ENCODE measurements around the gene BIVM.

The BIVM gene

DNA sequence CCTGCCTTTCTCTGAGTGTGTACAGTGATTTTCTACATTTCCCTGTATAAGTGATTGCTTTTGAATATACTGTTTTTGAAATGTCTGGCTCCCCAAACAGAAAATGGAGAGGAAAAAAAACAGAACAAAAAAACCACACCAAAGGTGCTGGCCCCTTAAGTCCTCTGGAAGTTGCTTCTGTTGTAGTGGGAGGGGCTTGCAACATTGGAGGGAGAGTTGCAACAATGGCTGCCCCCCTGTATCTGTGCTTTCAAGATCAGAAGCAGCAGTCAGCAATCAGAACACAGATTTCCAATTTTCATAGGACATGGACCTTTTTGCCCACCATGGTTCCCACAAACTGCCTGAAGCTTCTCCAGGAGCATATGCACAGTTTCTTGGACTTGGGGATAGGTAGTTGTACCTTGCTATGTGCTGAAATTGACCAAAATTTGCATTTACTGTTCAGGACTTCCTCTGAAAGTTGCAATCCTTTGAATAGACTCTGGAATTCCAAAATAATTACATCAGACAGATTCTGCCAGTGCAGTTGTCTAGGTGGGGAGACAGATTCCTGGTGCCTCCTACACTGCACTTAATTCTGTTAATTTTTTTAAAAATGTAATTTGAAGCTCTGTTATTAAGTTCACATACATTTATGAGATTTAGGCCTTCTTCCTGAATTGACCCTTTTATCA, 13.8 kb downstream of the BIVM start:
- no peak overlapping the region for H3K9ac ChIP-seq (ENCODE audit: low read depth in 1 of 2, low read length in 2 of 2)
- H3K36me3 ChIP-seq (ENCODE audit: control insufficient read depth in 2 of 2, insufficient read depth in 2 of 2, low read length in 2 of 2), result peaks cover 0 to 9% of the 10 kb centered on the region in 2 donors
- no peaks in the 10 kb centered on the region for H3K9me3 ChIP-seq (ENCODE audit: control insufficient read depth in 2 of 2, low read length in 2 of 2)
- no peaks in the 10 kb centered on the region for H3K27me3 ChIP-seq (ENCODE audit: control insufficient read depth in 2 of 2, insufficient read depth in 2 of 2, low read length in 2 of 2)
- H3K4me3 ChIP-seq (ENCODE audit: low read length in 2 of 2), result no peak overlapping the region
- no peaks in the 10 kb centered on the region for H3K4me1 ChIP-seq (ENCODE audit: control insufficient read depth in 2 of 2, insufficient read depth in 2 of 2, low read length in 2 of 2)
- no peak overlapping the region for H3K27ac ChIP-seq (ENCODE audit: low read depth in 2 of 2, low read length in 2 of 2)

DNA sequence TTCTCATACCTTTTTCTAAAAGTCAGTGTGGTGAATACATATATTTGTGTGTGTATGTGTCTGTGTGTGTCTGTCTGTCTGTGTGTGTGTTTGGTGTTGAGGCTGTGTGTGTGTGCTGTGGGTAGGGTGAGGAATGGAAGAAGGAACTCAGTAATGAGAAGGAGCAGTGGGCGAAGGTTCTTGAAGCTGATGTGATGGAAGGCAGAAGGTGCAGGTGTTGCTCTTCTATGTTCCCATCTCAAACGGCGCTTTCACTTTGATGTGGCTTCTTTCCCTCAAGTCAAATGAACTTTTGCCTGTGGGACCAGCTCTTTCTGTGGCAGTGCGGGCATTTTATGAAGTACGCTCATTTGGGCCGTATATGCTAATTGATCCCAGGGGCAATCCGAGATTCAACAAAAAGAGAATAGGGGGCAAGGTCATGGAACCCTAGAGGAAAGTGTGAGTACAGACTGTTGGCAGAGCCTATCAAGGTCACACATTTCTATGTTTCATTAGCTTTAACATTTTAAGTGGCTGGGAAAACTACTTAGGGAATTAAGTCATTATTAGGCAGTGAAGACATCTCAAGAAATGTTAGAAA, 15.2 kb downstream of the BIVM start:
- Histone ChIP-seq H3K9ac (ENCODE audit: low read depth in 1 of 2, low read length in 2 of 2) (no peak overlapping the region), H3K4me3 (ENCODE audit: low read length in 2 of 2) (no peak overlapping the region), H3K27me3 (ENCODE audit: control insufficient read depth in 2 of 2, insufficient read depth in 2 of 2, low read length in 2 of 2) (no peaks in the 10 kb centered on the region), H3K9me3 (ENCODE audit: control insufficient read depth in 2 of 2, low read length in 2 of 2) (no peaks in the 10 kb centered on the region), H3K4me1 (ENCODE audit: control insufficient read depth in 2 of 2, insufficient read depth in 2 of 2, low read length in 2 of 2) (no peaks in the 10 kb centered on the region), H3K36me3 (ENCODE audit: control insufficient read depth in 2 of 2, insufficient read depth in 2 of 2, low read length in 2 of 2) (peaks cover 7 to 12% of the 10 kb centered on the region in 2 donors), H3K27ac (ENCODE audit: low read depth in 2 of 2, low read length in 2 of 2) (no peak overlapping the region)

DNA sequence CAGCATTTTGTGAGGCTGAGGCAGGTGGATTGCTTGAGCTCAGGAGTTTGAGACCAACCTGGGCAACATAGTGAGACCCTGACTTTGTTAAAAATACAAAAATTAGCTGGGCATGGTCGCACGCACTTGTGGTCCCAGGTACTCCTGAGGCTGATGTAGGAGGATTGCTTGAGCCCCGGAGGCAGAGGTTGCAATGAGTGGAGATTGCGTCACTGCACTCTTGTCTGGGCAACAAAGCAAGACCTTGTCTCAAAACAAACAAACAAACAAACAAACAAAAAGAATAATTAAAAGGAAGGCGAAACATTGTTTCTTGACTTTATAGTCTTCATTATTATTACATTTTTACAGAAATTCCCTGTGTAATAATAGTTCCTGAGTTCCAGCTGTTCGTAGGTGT, 15.9 kb downstream of the BIVM start:
- H3K36me3 ChIP-seq (ENCODE audit: control insufficient read depth in 2 of 2, insufficient read depth in 2 of 2, low read length in 2 of 2), result peaks cover 12 to 13% of the 10 kb centered on the region in 2 donors

DNA sequence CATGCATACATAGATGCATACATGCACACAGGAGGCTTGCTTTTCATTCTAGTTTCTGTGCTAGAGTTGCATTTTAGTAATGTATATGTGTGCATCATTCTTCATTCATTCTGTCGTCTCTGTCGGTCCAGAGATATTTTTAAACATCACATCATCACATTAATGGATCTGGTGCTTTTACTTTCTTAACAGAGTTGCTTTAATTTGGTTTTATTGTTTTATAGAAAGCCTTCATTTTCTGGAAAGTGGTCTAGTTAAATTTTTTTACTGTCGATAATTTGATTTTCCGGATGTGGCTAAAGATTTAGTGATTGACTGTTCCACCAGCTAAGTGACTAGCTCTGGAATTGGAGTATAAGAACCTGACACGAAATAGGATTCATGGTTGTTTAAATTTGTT, 16.9 kb downstream of the BIVM start:
- H3K4me3 ChIP-seq (ENCODE audit: low read length in 2 of 2), result no peak overlapping the region
- H3K4me1 ChIP-seq (ENCODE audit: control insufficient read depth in 2 of 2, insufficient read depth in 2 of 2, low read length in 2 of 2), result no peaks in the 10 kb centered on the region
- H3K36me3 ChIP-seq (ENCODE audit: control insufficient read depth in 2 of 2, insufficient read depth in 2 of 2, low read length in 2 of 2), result peaks cover 12 to 16% of the 10 kb centered on the region in 2 donors
- no peak overlapping the region for H3K27ac ChIP-seq (ENCODE audit: low read depth in 2 of 2, low read length in 2 of 2)
- no peaks in the 10 kb centered on the region for H3K9me3 ChIP-seq (ENCODE audit: control insufficient read depth in 2 of 2, low read length in 2 of 2)
- no peak overlapping the region for H3K9ac ChIP-seq (ENCODE audit: low read depth in 1 of 2, low read length in 2 of 2)
- H3K27me3 ChIP-seq (ENCODE audit: control insufficient read depth in 2 of 2, insufficient read depth in 2 of 2, low read length in 2 of 2), result no peaks in the 10 kb centered on the region

More for the DNA sequence above, 15.9 kb downstream of the BIVM start:
- no peak overlapping the region for H3K9ac ChIP-seq (ENCODE audit: low read depth in 1 of 2, low read length in 2 of 2)
- no peaks in the 10 kb centered on the region for H3K9me3 ChIP-seq (ENCODE audit: control insufficient read depth in 2 of 2, low read length in 2 of 2)
- H3K4me1 ChIP-seq (ENCODE audit: control insufficient read depth in 2 of 2, insufficient read depth in 2 of 2, low read length in 2 of 2), result no peaks in the 10 kb centered on the region
- H3K27me3 ChIP-seq (ENCODE audit: control insufficient read depth in 2 of 2, insufficient read depth in 2 of 2, low read length in 2 of 2), result no peaks in the 10 kb centered on the region
- no peak overlapping the region for H3K27ac ChIP-seq (ENCODE audit: low read depth in 2 of 2, low read length in 2 of 2)
- no peak overlapping the region for H3K4me3 ChIP-seq (ENCODE audit: low read length in 2 of 2)

DNA sequence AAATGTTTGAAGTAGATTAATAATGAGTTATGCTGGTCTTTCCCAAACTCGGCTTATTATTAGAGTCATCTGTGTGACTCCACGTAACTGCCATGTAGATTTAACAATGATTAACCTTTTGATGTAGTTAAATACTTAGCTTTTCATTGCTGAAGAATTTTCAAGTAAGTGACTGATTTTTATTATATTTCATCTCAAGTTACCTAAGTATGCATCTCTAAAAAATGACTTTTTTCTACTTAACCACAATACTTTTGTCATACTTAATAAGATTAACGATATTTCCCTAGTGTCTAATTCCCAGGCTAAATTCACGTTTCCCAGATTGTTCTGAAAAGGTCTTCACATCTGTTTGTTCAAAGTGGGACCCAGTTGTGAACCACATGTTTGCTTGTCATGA, 17.8 kb downstream of the BIVM start:
- H3K4me3 ChIP-seq (ENCODE audit: low read length in 2 of 2), result no peak overlapping the region
- H3K9ac ChIP-seq (ENCODE audit: low read depth in 1 of 2, low read length in 2 of 2), result no peak overlapping the region
- no peaks in the 10 kb centered on the region for H3K27me3 ChIP-seq (ENCODE audit: control insufficient read depth in 2 of 2, insufficient read depth in 2 of 2, low read length in 2 of 2)
- H3K9me3 ChIP-seq (ENCODE audit: control insufficient read depth in 2 of 2, low read length in 2 of 2), result no peaks in the 10 kb centered on the region
- H3K36me3 ChIP-seq (ENCODE audit: control insufficient read depth in 2 of 2, insufficient read depth in 2 of 2, low read length in 2 of 2), result peaks cover 14 to 16% of the 10 kb centered on the region in 2 donors
- no peak overlapping the region for H3K27ac ChIP-seq (ENCODE audit: low read depth in 2 of 2, low read length in 2 of 2)
- no peaks in the 10 kb centered on the region for H3K4me1 ChIP-seq (ENCODE audit: control insufficient read depth in 2 of 2, insufficient read depth in 2 of 2, low read length in 2 of 2)

DNA sequence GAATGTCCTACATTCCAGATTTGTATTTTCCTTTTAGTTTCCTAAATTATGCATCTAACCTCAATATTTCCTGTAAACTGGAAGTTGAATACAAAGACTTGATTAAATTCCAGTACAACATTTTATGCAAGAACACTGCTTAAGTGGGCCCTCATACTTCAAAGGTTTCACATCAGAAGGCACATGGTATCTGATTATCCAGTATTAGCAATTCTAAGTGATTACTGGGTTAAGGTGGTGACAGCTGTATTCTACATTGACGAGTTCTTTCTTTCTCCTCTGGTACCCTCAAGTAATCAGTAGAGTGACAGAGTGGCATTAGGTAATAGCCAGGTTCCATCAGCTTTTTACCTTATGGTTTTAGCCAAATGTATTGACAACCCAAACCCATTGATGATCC, 18.3 kb downstream of the BIVM start:
- no peaks in the 10 kb centered on the region for H3K4me1 ChIP-seq (ENCODE audit: control insufficient read depth in 2 of 2, insufficient read depth in 2 of 2, low read length in 2 of 2)
- no peak overlapping the region for H3K27ac ChIP-seq (ENCODE audit: low read depth in 2 of 2, low read length in 2 of 2)
- no peak overlapping the region for H3K4me3 ChIP-seq (ENCODE audit: low read length in 2 of 2)
- H3K9ac ChIP-seq (ENCODE audit: low read depth in 1 of 2, low read length in 2 of 2), result no peak overlapping the region
- H3K27me3 ChIP-seq (ENCODE audit: control insufficient read depth in 2 of 2, insufficient read depth in 2 of 2, low read length in 2 of 2), result no peaks in the 10 kb centered on the region
- peaks cover 19 to 21% of the 10 kb centered on the region in 2 donors for H3K36me3 ChIP-seq (ENCODE audit: control insufficient read depth in 2 of 2, insufficient read depth in 2 of 2, low read length in 2 of 2)
- no peaks in the 10 kb centered on the region for H3K9me3 ChIP-seq (ENCODE audit: control insufficient read depth in 2 of 2, low read length in 2 of 2)

DNA sequence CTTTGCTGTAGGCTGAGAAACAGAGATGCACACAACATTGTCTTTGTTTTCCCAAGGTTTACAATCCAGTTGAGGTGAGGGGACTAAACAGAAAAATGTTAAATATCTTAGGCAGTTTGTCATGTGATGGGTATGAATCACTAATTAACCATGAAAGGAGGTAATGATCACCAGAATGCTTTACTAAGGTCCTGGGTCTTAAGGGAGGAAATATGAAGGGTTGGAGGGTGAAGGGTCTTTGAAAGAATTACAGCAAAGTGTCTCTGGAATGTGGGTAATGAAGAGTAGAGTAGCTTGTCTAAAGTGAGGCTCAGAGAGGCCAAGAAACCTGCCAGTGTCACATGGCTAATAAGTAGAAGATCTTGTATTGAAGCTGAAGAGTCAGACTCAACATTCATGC, 19.0 kb downstream of the BIVM start:
- Histone ChIP-seq H3K27me3 (ENCODE audit: control insufficient read depth in 2 of 2, insufficient read depth in 2 of 2, low read length in 2 of 2) (no peaks in the 10 kb centered on the region), H3K4me1 (ENCODE audit: control insufficient read depth in 2 of 2, insufficient read depth in 2 of 2, low read length in 2 of 2) (no peaks in the 10 kb centered on the region), H3K4me3 (ENCODE audit: low read length in 2 of 2) (no peak overlapping the region), H3K9me3 (ENCODE audit: control insufficient read depth in 2 of 2, low read length in 2 of 2) (no peaks in the 10 kb centered on the region), H3K36me3 (ENCODE audit: control insufficient read depth in 2 of 2, insufficient read depth in 2 of 2, low read length in 2 of 2) (peaks cover 22 to 24% of the 10 kb centered on the region in 2 donors), H3K27ac (ENCODE audit: low read depth in 2 of 2, low read length in 2 of 2) (no peak overlapping the region), H3K9ac (ENCODE audit: low read depth in 1 of 2, low read length in 2 of 2) (no peak overlapping the region)

DNA sequence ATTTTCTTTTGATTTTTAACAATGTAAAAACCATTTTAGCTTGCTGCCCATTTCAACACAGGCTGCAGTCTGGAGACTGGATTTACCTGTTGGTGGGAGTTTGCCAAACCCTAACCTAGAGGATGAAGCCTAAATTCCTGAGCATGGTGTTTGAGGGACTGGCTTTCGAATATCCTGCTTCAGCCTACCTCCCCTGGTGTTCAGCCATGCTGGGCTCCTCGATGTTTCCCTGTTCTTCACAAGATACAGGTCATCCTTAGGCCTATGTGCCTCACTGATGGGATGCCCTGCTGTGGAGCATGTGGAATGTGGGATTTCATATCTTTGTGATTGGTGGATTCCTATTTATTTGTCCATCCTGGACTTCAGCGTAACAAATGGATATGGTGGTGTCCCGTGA, 26.5 kb downstream of the BIVM start:
- no peak overlapping the region for H3K27ac ChIP-seq (ENCODE audit: low read depth in 2 of 2, low read length in 2 of 2)
- no peaks in the 10 kb centered on the region for H3K27me3 ChIP-seq (ENCODE audit: control insufficient read depth in 2 of 2, insufficient read depth in 2 of 2, low read length in 2 of 2)
- H3K4me3 ChIP-seq (ENCODE audit: low read length in 2 of 2), result no peak overlapping the region
- peaks cover 16 to 29% of the 10 kb centered on the region in 2 donors for H3K36me3 ChIP-seq (ENCODE audit: control insufficient read depth in 2 of 2, insufficient read depth in 2 of 2, low read length in 2 of 2)
- H3K9ac ChIP-seq (ENCODE audit: low read depth in 1 of 2, low read length in 2 of 2), result no peak overlapping the region
- H3K9me3 ChIP-seq (ENCODE audit: control insufficient read depth in 2 of 2, low read length in 2 of 2), result no peaks in the 10 kb centered on the region
- H3K4me1 ChIP-seq (ENCODE audit: control insufficient read depth in 2 of 2, insufficient read depth in 2 of 2, low read length in 2 of 2), result peaks cover 0 to 1% of the 10 kb centered on the region in 2 donors

DNA sequence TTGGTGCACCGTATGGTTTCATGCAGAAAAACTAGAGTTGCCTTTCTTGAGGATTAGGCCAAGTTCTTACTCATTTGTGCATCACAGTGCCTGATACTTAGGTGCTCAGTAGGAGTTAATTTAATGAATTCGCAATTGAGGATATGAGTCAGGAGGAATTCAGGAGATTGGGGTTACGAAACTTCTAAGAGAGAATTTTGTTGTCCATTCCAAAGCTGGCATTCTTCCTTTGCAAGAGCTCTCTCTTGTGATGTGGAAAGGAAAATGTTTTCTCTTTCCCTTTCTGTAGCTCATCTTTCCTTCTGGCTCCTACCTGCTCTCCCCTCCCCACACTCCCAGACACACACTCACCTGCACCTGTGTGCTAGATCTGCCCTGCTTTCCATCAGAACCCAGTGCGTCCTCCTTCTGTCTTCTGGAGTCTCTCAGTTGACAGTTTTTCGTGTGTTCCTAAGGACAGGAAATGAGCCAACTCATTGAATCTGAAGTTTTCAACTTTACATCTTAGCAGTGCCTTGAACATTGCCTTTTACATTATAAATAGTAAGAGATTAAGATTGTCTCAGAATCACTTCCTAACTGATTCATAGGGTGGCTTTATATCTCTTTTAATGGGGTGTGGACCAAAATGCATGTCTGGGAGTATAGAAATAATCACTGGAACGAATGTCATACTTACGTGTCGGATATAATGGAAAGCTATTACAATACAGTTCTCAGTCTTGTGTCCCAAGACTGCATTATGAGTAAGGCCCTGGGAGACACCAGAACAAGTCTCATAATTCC, 27.2 kb downstream of the BIVM start:
- Histone ChIP-seq H3K9ac (ENCODE audit: low read depth in 1 of 2, low read length in 2 of 2) (no peak overlapping the region), H3K27ac (ENCODE audit: low read depth in 2 of 2, low read length in 2 of 2) (no peak overlapping the region), H3K36me3 (ENCODE audit: control insufficient read depth in 2 of 2, insufficient read depth in 2 of 2, low read length in 2 of 2) (peaks cover 15 to 29% of the 10 kb centered on the region in 2 donors), H3K4me1 (ENCODE audit: control insufficient read depth in 2 of 2, insufficient read depth in 2 of 2, low read length in 2 of 2) (peaks cover 0 to 6% of the 10 kb centered on the region in 2 donors), H3K4me3 (ENCODE audit: low read length in 2 of 2) (no peak overlapping the region), H3K9me3 (ENCODE audit: control insufficient read depth in 2 of 2, low read length in 2 of 2) (no peaks in the 10 kb centered on the region), H3K27me3 (ENCODE audit: control insufficient read depth in 2 of 2, insufficient read depth in 2 of 2, low read length in 2 of 2) (no peaks in the 10 kb centered on the region)

DNA sequence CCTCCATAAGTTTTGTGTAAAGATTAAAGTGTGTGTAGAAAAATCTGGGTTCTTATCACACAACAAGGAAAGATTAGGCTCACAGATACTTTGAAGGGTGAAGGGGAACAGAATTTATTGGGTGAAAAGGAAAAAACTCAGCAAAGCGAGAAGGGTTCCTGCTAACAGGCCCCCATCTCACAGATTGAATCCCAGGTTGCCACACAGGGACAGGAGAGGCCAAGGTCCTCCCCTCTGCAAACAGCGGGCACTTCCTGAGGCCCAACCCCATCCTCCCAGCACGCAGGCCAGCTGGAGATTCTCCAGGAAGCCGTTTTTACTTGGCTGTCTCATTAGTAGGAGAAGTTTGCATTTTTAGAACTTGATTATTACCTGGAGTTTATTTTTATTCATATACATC, 31.7 kb downstream of the BIVM start:
- Histone ChIP-seq H3K27me3 (ENCODE audit: control insufficient read depth in 2 of 2, insufficient read depth in 2 of 2, low read length in 2 of 2) (no peaks in the 10 kb centered on the region), H3K4me1 (ENCODE audit: control insufficient read depth in 2 of 2, insufficient read depth in 2 of 2, low read length in 2 of 2) (peaks cover 0 to 6% of the 10 kb centered on the region in 2 donors), H3K9me3 (ENCODE audit: control insufficient read depth in 2 of 2, low read length in 2 of 2) (no peaks in the 10 kb centered on the region), H3K9ac (ENCODE audit: low read depth in 1 of 2, low read length in 2 of 2) (no peak overlapping the region), H3K4me3 (ENCODE audit: low read length in 2 of 2) (no peak overlapping the region), H3K27ac (ENCODE audit: low read depth in 2 of 2, low read length in 2 of 2) (no peak overlapping the region), H3K36me3 (ENCODE audit: control insufficient read depth in 2 of 2, insufficient read depth in 2 of 2, low read length in 2 of 2) (peaks cover 4 to 22% of the 10 kb centered on the region in 2 donors)
